Panc1 (cell line): ENCODE data around the gene MLYCD. TPM values are rescaled to one million over a fixed set of nuclear protein-coding genes. Genes with fewer than 3 reads are reported as not detected.

Experiments used
- ATAC-seq: fragments of 200-7000 bp; cut with Tn5 transposase; 2 replicates; pipeline ENCODE4 v1.9.1; 2020; ENCODE audit warnings: mild to moderate bottlenecking, moderate library complexity
- BruUV-seq: library from RNA; stranded (reverse); fragments of 400-500 nt; replicated peaks from 2 replicates; lab custom pipeline; 2021; lab: Mats Ljungman, UMichigan
- CTCF ChIA-PET: fragments of 300-600 bp; sonication (Branson Sonifier 250); formaldehyde crosslinking; loops from one replicate; lab custom pipeline; 2022; ENCODE audit warnings: antibody characterized with exemption; lab: Charles Lee
- POLR2A ChIA-PET: fragments of 300-600 bp; sonication (Branson Sonifier 250); formaldehyde crosslinking; loops from one replicate; lab custom pipeline; 2022; ENCODE audit warnings: antibody characterized with exemption; lab: Charles Lee
- DNase-seq: peaks from one replicate; pipeline ENCODE4 v3.0.0-alpha.2; 2010; ENCODE audit warnings: low read depth, low spot score
- H3K27ac ChIP-seq: 2 replicates; pipeline ENCODE4 v1.5.1; 2011; ENCODE audit warnings: mild to moderate bottlenecking, low read length, inconsistent platforms
- H3K27me3 ChIP-seq: fragments of 200-500 bp; sonication (Bioruptor generic); 2 replicates; pipeline ENCODE4 v1.6.0; 2014; ENCODE audit warnings: low read length, inconsistent platforms; ENCODE audit not compliant: control insufficient read depth, insufficient read depth
- H3K36me3 ChIP-seq: fragments of 200-500 bp; sonication (Bioruptor generic); 2 replicates; pipeline ENCODE4 v1.5.1; 2014; ENCODE audit warnings: inconsistent platforms, mild to moderate bottlenecking, low read length, moderate library complexity; ENCODE audit not compliant: control insufficient read depth, insufficient read depth
- H3K4me1 ChIP-seq: 2 replicates; pipeline ENCODE4 v1.5.1; 2011; ENCODE audit warnings: inconsistent platforms, mild to moderate bottlenecking, low read length, moderate library complexity; ENCODE audit not compliant: control insufficient read depth, insufficient read depth
- H3K4me3 ChIP-seq, 2 experiments: 2 replicates each; pipeline ENCODE4 v1.5.1; 2011 to 2012; ENCODE audit warnings: low read depth in 2 of 2, low read length in 2 of 2, mild to moderate bottlenecking in 2 of 2, inconsistent platforms in 1 of 2, moderate library complexity in 1 of 2
- H3K9me3 ChIP-seq: fragments of 200-500 bp; sonication (Bioruptor generic); 2 replicates; pipeline ENCODE4 v1.5.1; 2014; ENCODE audit warnings: low read depth, mild to moderate bottlenecking, inconsistent platforms, low read length, moderate library complexity; ENCODE audit not compliant: control insufficient read depth, insufficient read depth
- POLR2AphosphoS5 ChIP-seq: IDR thresholded peaks from 2 replicates; pipeline ENCODE4 v1.6.1; 2012; ENCODE audit warnings: mild to moderate bottlenecking, low read depth, low read length, moderate library complexity
- REST ChIP-seq, 2 experiments: IDR thresholded peaks; 2 replicates each; pipeline ENCODE4 v1.6.1; 2011 to 2012; ENCODE audit warnings: low read depth in 2 of 2, control low read depth in 1 of 2, low read length in 1 of 2, mild to moderate bottlenecking in 1 of 2, moderate library complexity in 1 of 2; ENCODE audit not compliant: insufficient read depth in 1 of 2
- SIN3A ChIP-seq: IDR thresholded peaks from 2 replicates; pipeline ENCODE4 v1.6.1; 2012; ENCODE audit warnings: low read depth, mild to moderate bottlenecking, low read length, moderate library complexity, borderline replicate concordance; ENCODE audit not compliant: insufficient read depth
- TCF7L2 ChIP-seq: IDR thresholded peaks from 2 replicates; pipeline ENCODE4 v1.6.1; 2011; ENCODE audit warnings: mild to moderate bottlenecking, low read depth, low read length, inconsistent platforms
- in situ Hi-C: cut with HindIII; loops from 2 replicates; pipeline ENCODE4 v1.10.0; 2016; ENCODE audit warnings: low sequenced_read_pairs, low pct_unique_long_range_greater_than_20kb
- intact Hi-C: fragments of 100-400 bp; cut with micrococcal nuclease; formaldehyde crosslinking; loops from one replicate; pipeline ENCODE4 v1.10.0; 2022; ENCODE audit not compliant: unreplicated experiment
- total RNA-seq: library from RNA; stranded (reverse); gene quantifications from one replicate; pipeline ENCODE4 v1.2.1, GENCODE V29; 2021; ENCODE audit not compliant: unreplicated experiment
- TF ChIP-seq, protein P1 (sequence below): fragments of 450-650 bp; IDR thresholded peaks from 2 replicates; pipeline ENCODE4 v1.5.1; 2017; ENCODE audit warnings: mild to moderate bottlenecking

MLYCD gene
- total RNA-seq, 1 experiment from 2014 or later: 2.2 TPM

DNA sequence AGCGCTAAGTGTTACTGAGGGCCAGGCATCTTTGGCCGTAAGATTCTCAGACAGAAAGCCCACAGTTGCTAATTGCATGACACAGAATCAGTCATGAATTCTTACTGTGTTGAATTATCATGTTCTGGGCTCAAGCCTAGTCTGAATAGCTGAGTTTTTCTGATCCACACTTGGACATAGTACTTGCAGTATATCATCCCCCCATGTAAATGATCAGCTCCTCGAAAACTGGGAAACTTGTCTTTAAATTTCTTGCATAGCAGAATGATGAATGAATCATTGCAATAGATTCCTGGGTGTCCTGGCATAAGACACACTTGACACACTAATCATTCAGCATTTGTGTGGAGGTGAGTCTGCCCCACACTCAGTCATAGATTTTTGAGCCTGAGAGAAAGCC lies 2.2 kb downstream of the MLYCD start:
- in situ Hi-C loops: no loop called here
- no TSS peak for BruUV-seq
- Histone ChIP-seq H3K36me3 (no peaks in the 10 kb centered on the region; the same call in 1 of the 2 replicates), H3K27ac (no peak overlapping the region), H3K4me1 (peaks cover 2% of the 10 kb centered on the region; the same call in 1 of the 2 replicates), H3K9me3 (no peaks in the 10 kb centered on the region), H3K4me3 (no peak overlapping the region), H3K27me3 (no peaks in the 10 kb centered on the region)
- intact Hi-C loops: no loop called here
- ChIA-PET CTCF (no interaction called here), POLR2A (no interaction called here)
- no peak for TF ChIP-seq POLR2AphosphoS5
- no peak for TF ChIP-seq SIN3A
- TF ChIP-seq REST (IDR thresholded peaks at IDR 0.05; ENCODE audit: insufficient read depth in 1 of 2, low read depth in 2 of 2, low read length in 1 of 2): no peak
- no peak for TF ChIP-seq TCF7L2
- DNase-seq (no peak), ATAC-seq (no peak)

DNA sequence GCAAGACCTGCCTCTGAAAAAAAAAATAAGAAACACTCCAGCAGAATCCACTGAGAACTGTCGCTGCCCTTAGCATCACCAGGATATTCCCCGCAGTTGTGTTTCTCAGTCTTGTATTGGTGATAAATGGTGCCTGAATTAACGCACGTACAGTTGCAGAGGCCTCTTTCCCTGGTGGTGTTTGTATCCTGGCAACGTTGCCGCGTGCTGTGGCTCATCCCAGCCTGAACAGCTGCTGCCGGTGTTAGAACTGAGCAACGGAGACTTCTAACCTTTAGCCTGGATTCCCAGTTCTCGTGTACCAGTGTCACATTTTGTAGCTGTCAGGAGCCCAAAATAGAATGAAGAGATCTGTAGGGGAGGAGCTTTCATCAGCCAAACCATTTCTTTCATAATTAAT lies 4.8 kb downstream of the MLYCD start:
- CTCF ChIA-PET: no interaction called here
- in situ Hi-C loops: no loop called here
- intact Hi-C loops: no loop called here
- BruUV-seq: no TSS peak
- ATAC-seq (no peak), DNase-seq (no peak)
- no peak overlapping the region for H3K27ac ChIP-seq
- no peaks in the 10 kb centered on the region for H3K27me3 ChIP-seq
- no peaks in the 10 kb centered on the region; the same call in none of the 2 replicates for H3K36me3 ChIP-seq
- TF ChIP-seq SIN3A (no peak), REST (IDR thresholded peaks at IDR 0.05; ENCODE audit: insufficient read depth in 1 of 2, low read depth in 2 of 2, low read length in 1 of 2) (no peak), TCF7L2 (no peak), POLR2AphosphoS5 (no peak)
- TF ChIP-seq, protein P1, sequence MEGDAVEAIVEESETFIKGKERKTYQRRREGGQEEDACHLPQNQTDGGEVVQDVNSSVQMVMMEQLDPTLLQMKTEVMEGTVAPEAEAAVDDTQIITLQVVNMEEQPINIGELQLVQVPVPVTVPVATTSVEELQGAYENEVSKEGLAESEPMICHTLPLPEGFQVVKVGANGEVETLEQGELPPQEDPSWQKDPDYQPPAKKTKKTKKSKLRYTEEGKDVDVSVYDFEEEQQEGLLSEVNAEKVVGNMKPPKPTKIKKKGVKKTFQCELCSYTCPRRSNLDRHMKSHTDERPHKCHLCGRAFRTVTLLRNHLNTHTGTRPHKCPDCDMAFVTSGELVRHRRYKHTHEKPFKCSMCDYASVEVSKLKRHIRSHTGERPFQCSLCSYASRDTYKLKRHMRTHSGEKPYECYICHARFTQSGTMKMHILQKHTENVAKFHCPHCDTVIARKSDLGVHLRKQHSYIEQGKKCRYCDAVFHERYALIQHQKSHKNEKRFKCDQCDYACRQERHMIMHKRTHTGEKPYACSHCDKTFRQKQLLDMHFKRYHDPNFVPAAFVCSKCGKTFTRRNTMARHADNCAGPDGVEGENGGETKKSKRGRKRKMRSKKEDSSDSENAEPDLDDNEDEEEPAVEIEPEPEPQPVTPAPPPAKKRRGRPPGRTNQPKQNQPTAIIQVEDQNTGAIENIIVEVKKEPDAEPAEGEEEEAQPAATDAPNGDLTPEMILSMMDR: no peak
- H3K4me1 ChIP-seq: peaks cover 2% of the 10 kb centered on the region; the same call in 1 of the 2 replicates
- H3K4me3 ChIP-seq: no peak overlapping the region
- no peaks in the 10 kb centered on the region for H3K9me3 ChIP-seq
- POLR2A ChIA-PET: no interaction called here
